Astrocyte (in vitro differentiated cells and primary cell): ENCODE measurements around the gene ACTR1A.

Source experiments
- CTCF ChIP-seq: IDR thresholded peaks from 2 replicates; pipeline ENCODE4 v1.5.1; 2011; ENCODE audit warnings: low read depth, mild to moderate bottlenecking, inconsistent platforms, low read length, moderate library complexity; ENCODE audit not compliant: insufficient read depth
- EZH2 ChIP-seq: IDR thresholded peaks from 2 replicates; pipeline ENCODE4 v1.6.1; 2012; ENCODE audit warnings: mild to moderate bottlenecking, low read length, inconsistent platforms; ENCODE audit not compliant: insufficient read depth

- TF ChIP-seq CTCF, result no peak
- TF ChIP-seq EZH2, result no peak
Measured at GRCh38 chr10:102546606-102547320, 44.3 kb upstream of the ACTR1A start.
